SK-N-SH (cell line): Measurements from ENCODE around the gene OR3A1. TPM values are rescaled to one million over a fixed set of nuclear protein-coding genes. Genes with fewer than 3 reads are reported as not detected.
"Not testable (repeated sequence)": the region's sequence is repeated elsewhere in the genome, so short reads cannot be mapped to it uniquely, and the experiment has no call there.

ENCODE experiments used
- CTCF ChIA-PET: fragments of 300-600, 350-600 bp; formaldehyde crosslinking; extraction: SDS; loops from one replicate; lab custom pipeline; 2021; lab: Yijun Ruan, JAX
- POLR2A ChIA-PET: fragments of 350-600 bp; sonication (Branson Sonifier 250); formaldehyde crosslinking; extraction: SDS; loops from one replicate; lab custom pipeline; 2020; ENCODE audit warnings: antibody characterized with exemption, inconsistent platforms; lab: Yijun Ruan, JAX
- DNase-seq: peaks from one replicate; pipeline ENCODE4 v3.0.0; 2012
- H2AFZ ChIP-seq: fragments of 200-600 bp; sonication (generic); 2 replicates; pipeline ENCODE4 v1.8.1; 2016; ENCODE audit warnings: antibody characterized with exemption, mild to moderate bottlenecking, low read depth
- H3F3A ChIP-seq: fragments of 200-600 bp; sonication (generic); replicated peaks from 2 replicates; pipeline ENCODE3; 2016; ENCODE audit warnings: antibody characterized with exemption, mild to moderate bottlenecking; ENCODE audit not compliant: insufficient read depth
- H3K27ac ChIP-seq, 2 experiments: fragments of 200-500 bp in 1 of 2; fragments of 200-600 bp in 1 of 2; sonication (Bioruptor generic) in 1 of 2; sonication (generic), shearing (Covaris generic) in 1 of 2; 2 replicates each; pipeline versions ENCODE4 v1.5.1 to v1.6.1; 2014 to 2016; ENCODE audit warnings: low read depth in 2 of 2, inconsistent platforms in 1 of 2, low read length in 1 of 2, mild to moderate bottlenecking in 1 of 2, mixed read lengths in 1 of 2
- H3K27me3 ChIP-seq: fragments of 200-600 bp; sonication (generic), shearing (Covaris generic); 2 replicates; pipeline ENCODE4 v1.6.1; 2016; ENCODE audit warnings: mixed run types; ENCODE audit not compliant: insufficient read depth
- H3K36me3 ChIP-seq, 2 experiments: fragments of 200-500 bp in 1 of 2; fragments of 200-600 bp in 1 of 2; sonication (Bioruptor generic) in 1 of 2; sonication (generic) in 1 of 2; replicated peaks in 1 of 2; 2 replicates each; pipeline versions ENCODE3 to v1.5.1; 2014 to 2016; ENCODE audit warnings: low read length in 1 of 2, mild to moderate bottlenecking in 1 of 2; ENCODE audit not compliant: insufficient read depth in 2 of 2, control insufficient read depth in 1 of 2
- H3K4me1 ChIP-seq, 2 experiments: fragments of 200-500 bp in 1 of 2; fragments of 200-600 bp in 1 of 2; sonication (Bioruptor generic) in 1 of 2; sonication (generic), shearing (Covaris generic) in 1 of 2; 2 replicates each; pipeline versions ENCODE4 v1.5.1 to v1.6.1; 2014 to 2016; ENCODE audit warnings: low read depth in 1 of 2, low read length in 1 of 2, mixed run types in 1 of 2; ENCODE audit not compliant: insufficient read depth in 2 of 2, control insufficient read depth in 1 of 2
- H3K4me2 ChIP-seq: fragments of 200-600 bp; sonication (generic), shearing (Covaris generic); 2 replicates; pipeline ENCODE4 v1.6.1; 2017; ENCODE audit warnings: mixed run types
- H3K4me3 ChIP-seq, 2 experiments: fragments of 200-500 bp in 1 of 2; fragments of 200-600 bp in 1 of 2; sonication (Bioruptor generic) in 1 of 2; sonication (generic), shearing (Covaris generic) in 1 of 2; 2 replicates each; pipeline versions ENCODE4 v1.5.1 to v1.8.1; 2014 to 2016; ENCODE audit warnings: low read depth in 2 of 2, inconsistent platforms in 1 of 2, low read length in 1 of 2, mild to moderate bottlenecking in 1 of 2, mixed read lengths in 1 of 2, moderate library complexity in 1 of 2
- H3K79me2 ChIP-seq: fragments of 200-600 bp; sonication (generic); 2 replicates; pipeline ENCODE4 v1.8.1; 2017; ENCODE audit warnings: mild to moderate bottlenecking; ENCODE audit not compliant: insufficient read depth
- H3K9ac ChIP-seq: fragments of 200-600 bp; sonication (generic); 2 replicates; pipeline ENCODE4 v1.6.1; 2017; ENCODE audit warnings: mixed run types
- H3K9me2 ChIP-seq: fragments of 200-600 bp; sonication (generic); 2 replicates; pipeline ENCODE4 v1.6.1; 2017; ENCODE audit warnings: mixed run types
- H3K9me3 ChIP-seq: fragments of 200-600 bp; sonication (generic); 2 replicates; pipeline ENCODE4 v1.6.1; 2017; ENCODE audit warnings: mixed run types, mild to moderate bottlenecking, moderate library complexity
- H4K20me1 ChIP-seq: fragments of 200-600 bp; sonication (generic); 2 replicates; pipeline ENCODE4 v1.6.1; 2017; ENCODE audit warnings: mild to moderate bottlenecking, mixed run types; ENCODE audit not compliant: insufficient read depth
- EZH2phosphoT487 ChIP-seq: fragments of 200-600 bp; sonication (generic); IDR thresholded peaks from 2 replicates; pipeline ENCODE4 v1.6.1; 2017; ENCODE audit warnings: low read depth, mixed run types, mild to moderate bottlenecking, antibody characterized with exemption, moderate library complexity, borderline replicate concordance
- GATA2 ChIP-seq: sonication (generic); formaldehyde crosslinking; IDR thresholded peaks from 2 replicates; pipeline ENCODE4 v1.5.0; 2020; ENCODE audit warnings: mild to moderate bottlenecking, missing genetic modification reagents
- RCOR1 ChIP-seq: fragments of 150-350 bp; IDR thresholded peaks from 2 replicates; pipeline ENCODE4 v1.6.1; 2017; ENCODE audit warnings: antibody characterized with exemption, low read length
- SIN3A ChIP-seq: IDR thresholded peaks from 2 replicates; pipeline ENCODE4 v1.6.1; 2012; ENCODE audit warnings: low read depth, mild to moderate bottlenecking, low read length, moderate library complexity, borderline replicate concordance
- SMC3 ChIP-seq: IDR thresholded peaks from 2 replicates; pipeline ENCODE4 v1.6.1; 2012; ENCODE audit warnings: low read depth, low read length, improper control_type of control experiment
- TEAD4 ChIP-seq: IDR thresholded peaks from 2 replicates; pipeline ENCODE4 v1.4.0; 2012; ENCODE audit warnings: mild to moderate bottlenecking, borderline replicate concordance; ENCODE audit not compliant: insufficient read depth
- WGBS: methylation state at CpG from one replicate; pipeline ENCODE4 v1.1.6; 2017; ENCODE audit warnings: low lambda C conversion rate; 5-methylcytosine and 5-hydroxymethylcytosine counted together
- polyA plus RNA-seq, 3 experiments: library from polyadenylated mRNA; depleted of rRNA; stranded (reverse); fragments of >200 nt; gene quantifications; 2 replicates each; pipeline ENCODE4 v1.2.3, GENCODE V29; 2012

OR3A1 gene
- polyA plus RNA-seq, 1 of the 3 experiments (the other 2 are of a cell fraction), result not detected

DNA sequence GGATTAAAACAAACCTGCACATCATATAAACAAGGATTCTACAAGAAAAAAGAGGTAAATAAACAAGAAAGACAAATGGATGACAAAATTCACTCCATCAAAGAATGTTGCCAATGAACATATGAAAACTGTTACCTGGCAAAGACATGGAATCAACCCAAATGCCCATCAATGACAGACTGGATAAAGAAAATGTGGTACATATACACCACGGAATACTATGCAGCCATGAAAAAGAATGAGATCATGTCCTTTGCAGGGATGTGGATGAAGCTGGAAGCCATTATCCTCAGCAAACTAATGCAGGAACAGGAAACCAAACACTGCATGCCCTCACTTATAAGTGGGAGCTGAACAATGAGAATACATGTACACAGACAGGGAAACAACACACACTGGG lies 4.6 kb downstream of the OR3A1 start:
- H3K4me2 ChIP-seq, CTCF ChIA-PET, H4K20me1 ChIP-seq, H3K4me3 ChIP-seq, H3K79me2 ChIP-seq, H3K27ac ChIP-seq, DNase-seq, H3K27me3 ChIP-seq, H3K36me3 ChIP-seq, H3K9ac ChIP-seq, H3K9me2 ChIP-seq, H3K9me3 ChIP-seq, H2AFZ ChIP-seq, POLR2A ChIA-PET, H3K4me1 ChIP-seq, H3F3A ChIP-seq: not testable (repeated sequence)
- 0% methylated on average over 1 of the region's 1 CpG for WGBS

DNA sequence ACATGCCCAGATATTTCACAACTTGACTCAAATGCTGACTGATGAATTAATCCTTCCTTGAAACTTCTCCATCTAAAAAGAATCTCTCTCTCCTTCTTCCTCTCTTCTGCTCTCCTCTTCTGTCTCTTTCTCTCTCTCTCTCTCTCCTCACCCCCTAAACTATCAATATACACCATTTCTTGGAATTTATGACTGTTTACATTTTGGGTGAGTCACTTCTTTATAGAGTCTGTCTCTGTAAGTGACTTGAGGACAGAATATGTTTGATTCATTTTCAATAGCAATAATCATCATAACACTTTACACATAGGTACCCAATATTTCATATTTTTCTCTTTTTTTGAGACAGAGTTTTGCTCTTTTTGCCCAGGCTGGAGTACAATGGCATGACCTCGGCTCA lies 15.3 kb downstream of the OR3A1 start:
- Histone ChIP-seq H3K9me2 (no peaks in the 10 kb centered on the region), H2AFZ (no peak overlapping the region), H3K27me3 (peaks cover 8% of the 10 kb centered on the region; the same call in 1 of the 2 replicates), H3K4me2 (no peak overlapping the region), H3K36me3 (no peaks in the 10 kb centered on the region), H3K4me1 (no peaks in the 10 kb centered on the region), H3K27ac (no peak overlapping the region), H3F3A (no peaks in the 10 kb centered on the region), H3K9me3 (no peaks in the 10 kb centered on the region), H3K4me3 (no peak overlapping the region), H3K9ac (no peak overlapping the region), H4K20me1 (no peaks in the 10 kb centered on the region), H3K79me2 (no peaks in the 10 kb centered on the region)
- DNase-seq, result no peak
- POLR2A ChIA-PET, result no interaction called here
- CTCF ChIA-PET, result no interaction called here
- WGBS, result 0% methylated on average over 1 of the region's 1 CpG
- no peak for TF ChIP-seq SIN3A
- no peak for TF ChIP-seq EZH2phosphoT487
- TF ChIP-seq GATA2 (CRISPR knock-in tag), result no peak

DNA sequence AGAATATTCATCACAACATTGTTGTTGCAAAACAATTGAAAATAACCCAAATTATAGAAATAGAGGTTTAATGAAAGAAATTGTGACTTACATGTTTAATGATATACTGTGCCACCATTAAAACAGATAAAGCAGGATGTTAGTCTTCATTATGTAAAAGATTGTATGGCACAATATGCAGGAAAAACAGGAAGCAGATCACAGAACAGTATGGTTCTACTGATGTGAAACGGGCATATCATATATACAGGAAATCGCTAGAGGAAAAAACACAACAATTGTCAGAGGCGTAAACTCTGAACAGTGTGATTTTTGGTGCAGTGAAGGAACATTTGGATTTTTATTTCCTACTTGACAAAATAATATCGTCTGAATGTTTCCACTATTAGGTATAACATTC lies 22.0 kb downstream of the OR3A1 start:
- peaks cover 8% of the 10 kb centered on the region; the same call in 1 of the 2 replicates for H3K27me3 ChIP-seq
- DNase-seq, result no peak
- H3K4me3 ChIP-seq, result no peak overlapping the region
- no peaks in the 10 kb centered on the region for H3F3A ChIP-seq
- no peaks in the 10 kb centered on the region for H3K4me1 ChIP-seq
- H3K27ac ChIP-seq, result no peak overlapping the region
- H2AFZ ChIP-seq, result no peak overlapping the region
- H3K79me2 ChIP-seq, result no peaks in the 10 kb centered on the region
- no peaks in the 10 kb centered on the region for H3K36me3 ChIP-seq
- ChIA-PET CTCF (no interaction called here), POLR2A (no interaction called here)
- no peaks in the 10 kb centered on the region for H3K9me2 ChIP-seq
- no peaks in the 10 kb centered on the region for H3K9me3 ChIP-seq
- H4K20me1 ChIP-seq, result no peaks in the 10 kb centered on the region
- H3K4me2 ChIP-seq, result no peak overlapping the region
- H3K9ac ChIP-seq, result no peak overlapping the region
- TF ChIP-seq SMC3 (no peak), TEAD4 (no peak), RCOR1 (no peak)
- WGBS, result 13% methylated on average over 4 of the region's 4 CpGs
